HG03064 (cell line): Measurements from ENCODE around the gene SMURF1.
"Not testable (repeated sequence)": the region's sequence is repeated elsewhere in the genome, so short reads cannot be mapped to it uniquely, and the experiment has no call there.

Experiments
- ATAC-seq: cut with Tn5 transposase; IDR thresholded peaks from one replicate; pipeline ENCODE4 v1.9.1; 2021; ENCODE audit warnings: low read depth; ENCODE audit not compliant: unreplicated experiment

The SMURF1 gene

GRCh38 chr7:99143853-99144672 is at the start of gene SMURF1:
TSS of gene SMURF1 (minus strand) at chr7:99144108. CDS start at chr7:99143780, 328 bp downstream.
- peak; percentile 68 for ATAC-seq

- peak; percentile 60 for ATAC-seq
Observed at GRCh38 chr7:99191869-99192596, 48.1 kb upstream of the SMURF1 start.

GRCh38 chr7:99190359-99191009 is 46.6 kb upstream of the SMURF1 start:
- no peak for ATAC-seq

- ATAC-seq, result no peak
Observed at GRCh38 chr7:99189222-99189621, 45.3 kb upstream of the SMURF1 start.

GRCh38 chr7:99188221-99188620 is 44.3 kb upstream of the SMURF1 start:
- no peak for ATAC-seq

- ATAC-seq, result no peak
Observed at GRCh38 chr7:99184532-99185218, 40.8 kb upstream of the SMURF1 start.

GRCh38 chr7:99180067-99180650 is 36.3 kb upstream of the SMURF1 start:
- ATAC-seq, result no peak

GRCh38 chr7:99177165-99177564 is 33.3 kb upstream of the SMURF1 start:
- no peak for ATAC-seq

- ATAC-seq, result no peak
Observed at GRCh38 chr7:99173787-99174186, 29.9 kb upstream of the SMURF1 start.

- no peak for ATAC-seq
Observed at GRCh38 chr7:99171731-99172130, 27.8 kb upstream of the SMURF1 start.

GRCh38 chr7:99170730-99171074 is 26.8 kb upstream of the SMURF1 start:
- ATAC-seq, result no peak

GRCh38 chr7:99170065-99170729 is 26.3 kb upstream of the SMURF1 start:
- ATAC-seq, result no peak

- ATAC-seq, result no peak
Observed at GRCh38 chr7:99167072-99167471, 23.2 kb upstream of the SMURF1 start.

- no peak for ATAC-seq
Observed at GRCh38 chr7:99165816-99166215, 21.9 kb upstream of the SMURF1 start.

GRCh38 chr7:99163669-99164068 is 19.8 kb upstream of the SMURF1 start:
- not testable (repeated sequence) for ATAC-seq

GRCh38 chr7:99156649-99157048 is 12.7 kb upstream of the SMURF1 start:
- ATAC-seq, result no peak

GRCh38 chr7:99155211-99155610 is 11.3 kb upstream of the SMURF1 start:
- no peak for ATAC-seq

- ATAC-seq, result no peak
Observed at GRCh38 chr7:99146979-99147378, 3.1 kb upstream of the SMURF1 start.

- peak; percentile 30 for ATAC-seq
Observed at GRCh38 chr7:99143521-99143852, 421 bp downstream of the SMURF1 start.
